Small intestine (tissue), 7 donors: ENCODE data around the gene AXL. TPM values are rescaled to one million over a fixed set of nuclear protein-coding genes. Genes with fewer than 3 reads are reported as not detected.
A peak's percentile ranks its signal among the peaks of the same experiment; 100 is the strongest.

Source experiments
- DNase-seq, 2 donors: peaks; one replicate each; pipeline versions ENCODE4 v3.0.0 to v3.0.0-alpha.2; 2013
- FAIRE-seq: peaks from 2 replicates; lab custom pipeline; 2012; peaks lifted over from hg19 to GRCh38; lab: Jason Lieb, UNC
- H3K27ac ChIP-seq, 3 donors: one replicate each; pipeline ENCODE4 v1.5.1; 2013; ENCODE audit warnings: low read length in 2 of 3, mild to moderate bottlenecking in 2 of 3, control low read depth in 1 of 3, inconsistent platforms in 1 of 3, low read depth in 1 of 3, moderate library complexity in 1 of 3
- H3K27me3 ChIP-seq, 3 donors: one replicate each; pipeline ENCODE4 v1.6.1; 2013; ENCODE audit warnings: low read length in 3 of 3, inconsistent platforms in 1 of 3; ENCODE audit not compliant: control insufficient read depth in 3 of 3, insufficient read depth in 3 of 3
- H3K36me3 ChIP-seq, 3 donors: one replicate each; pipeline ENCODE4 v1.6.1; 2013; ENCODE audit warnings: low read length in 3 of 3, inconsistent platforms in 1 of 3, low read depth in 1 of 3, mild to moderate bottlenecking in 1 of 3, moderate library complexity in 1 of 3; ENCODE audit not compliant: control insufficient read depth in 3 of 3, insufficient read depth in 2 of 3
- H3K4me1 ChIP-seq, 3 donors: one replicate each; pipeline ENCODE4 v1.6.1; 2013; ENCODE audit warnings: low read length in 2 of 3, inconsistent platforms in 1 of 3, low read depth in 1 of 3, mild to moderate bottlenecking in 1 of 3, moderate library complexity in 1 of 3; ENCODE audit not compliant: control insufficient read depth in 3 of 3, insufficient read depth in 2 of 3
- H3K4me3 ChIP-seq, 3 donors: one replicate each; pipeline ENCODE4 v1.5.1; 2013; ENCODE audit warnings: low read length in 3 of 3, control low read depth in 1 of 3, inconsistent platforms in 1 of 3, low read depth in 1 of 3, mild to moderate bottlenecking in 1 of 3, moderate library complexity in 1 of 3
- H3K9me3 ChIP-seq, 2 donors: one replicate each; pipeline ENCODE4 v1.6.1; 2013; ENCODE audit warnings: low read depth in 1 of 2, low read length in 1 of 2; ENCODE audit not compliant: control insufficient read depth in 2 of 2, insufficient read depth in 1 of 2
- WGBS, 3 donors: extraction: QIAGEN DNeasy Blood & Tissue Kit; methylation state at CpG; one replicate each; pipeline ENCODE4 v1.1.7; 2013; 5-methylcytosine and 5-hydroxymethylcytosine counted together
- polyA plus RNA-seq, 4 donors: library from polyadenylated mRNA; stranded (reverse) in 3 of 4; unstranded in 1 of 4; fragments of 200-250 nt in 3 of 4; fragments of 120-200 nt in 1 of 4; gene quantifications; one replicate each; pipeline versions ENCODE4 v1.2.1 to v1.2.3, GENCODE V29; 2013
- donor health status: healthy with polysubstance abuse.
- donor health status: control.
- donor health status: control.
- donor health status: Bipolar disorder and iron deficiency.
- donor health status: healthy.

Gene AXL
- polyA plus RNA-seq, 4 donors = 0.67 to 13.4 (median 7.1) TPM

DNA sequence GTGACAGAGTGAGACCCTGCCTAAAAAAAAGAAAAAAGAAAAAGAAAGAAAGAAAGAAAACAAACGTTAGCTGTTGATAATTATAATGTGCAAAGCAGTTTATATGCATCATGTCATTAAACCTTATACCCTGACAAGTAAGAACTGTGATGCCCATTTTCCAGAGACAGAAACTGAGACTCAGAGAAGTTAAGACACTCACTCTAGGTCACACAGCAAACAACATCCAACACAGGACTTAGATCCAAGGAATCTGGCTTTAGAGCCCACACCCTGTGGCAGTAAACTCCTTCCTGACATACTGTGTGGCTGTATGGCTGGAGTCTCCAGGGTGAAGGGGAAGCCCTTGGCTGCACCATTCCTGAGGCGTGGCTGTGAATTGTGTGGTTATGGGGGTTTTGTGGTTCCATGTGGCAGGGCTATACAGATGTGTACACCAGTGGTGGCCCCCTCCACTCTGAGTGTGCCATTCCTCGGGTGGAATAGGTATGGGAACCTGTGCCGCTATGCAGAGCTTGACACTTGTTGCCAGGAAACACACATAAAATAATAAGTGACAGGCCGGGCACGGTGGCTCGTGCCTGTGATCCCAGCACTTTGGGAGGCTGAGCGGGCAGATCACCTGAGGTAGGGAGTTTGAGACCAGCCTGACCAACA lies 15.6 kb downstream of the AXL start:
- H3K4me3 ChIP-seq = no peak overlapping the region
- peaks cover 0 to 23% (median 0%) of the 10 kb centered on the region in 3 donors for H3K36me3 ChIP-seq

GRCh38 chr19:41235480-41235879 lies 16.5 kb downstream of the AXL start:
- 69 to 86% (median 70%) methylated on average over 4 of the region's 4 CpGs for WGBS, 3 donors
- no peak for DNase-seq
- Histone ChIP-seq H3K4me1 (no peaks in the 10 kb centered on the region), H3K4me3 (no peak overlapping the region), H3K27ac (no peak overlapping the region), H3K27me3 (no peaks in the 10 kb centered on the region), H3K9me3 (no peaks in the 10 kb centered on the region), H3K36me3 (peaks cover 0 to 23% (median 0%) of the 10 kb centered on the region in 3 donors)
- no peak for FAIRE-seq

More for the DNA sequence above, 15.6 kb downstream of the AXL start:
- FAIRE-seq = no peak
- H3K4me1 ChIP-seq = no peaks in the 10 kb centered on the region
- 76 to 82% (median 79%) methylated on average over 8 of the region's 8 CpGs for WGBS, 3 donors
- no peak overlapping the region for H3K27ac ChIP-seq
- no peaks in the 10 kb centered on the region for H3K27me3 ChIP-seq
- no peaks in the 10 kb centered on the region for H3K9me3 ChIP-seq
- no peak for DNase-seq

DNA sequence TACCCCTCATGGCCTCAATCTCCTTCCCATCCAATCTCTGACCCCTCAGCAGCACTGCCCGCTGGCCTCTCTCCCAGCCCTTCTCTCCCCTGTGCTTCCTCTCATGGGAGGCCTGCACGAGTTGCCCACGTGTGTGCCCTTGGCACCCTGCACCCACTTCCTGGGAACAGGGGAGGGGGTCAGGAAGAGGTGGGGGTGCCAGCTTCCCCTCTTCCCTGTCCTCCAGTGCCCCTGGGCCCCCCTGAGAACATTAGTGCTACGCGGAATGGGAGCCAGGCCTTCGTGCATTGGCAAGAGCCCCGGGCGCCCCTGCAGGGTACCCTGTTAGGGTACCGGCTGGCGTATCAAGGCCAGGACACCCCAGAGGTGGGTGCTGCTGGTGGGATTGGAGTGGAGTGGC lies 19.2 kb downstream of the AXL start:
- Histone ChIP-seq H3K36me3 (peaks cover 0 to 29% (median 4%) of the 10 kb centered on the region in 3 donors), H3K9me3 (no peaks in the 10 kb centered on the region), H3K27ac (no peak overlapping the region), H3K4me3 (no peak overlapping the region), H3K27me3 (no peaks in the 10 kb centered on the region), H3K4me1 (no peaks in the 10 kb centered on the region)
- FAIRE-seq = no peak
- DNase-seq = no peak
- 86 to 89% (median 88%) methylated on average over 10 of the region's 10 CpGs for WGBS, 3 donors

- Histone ChIP-seq H3K27ac (no peak overlapping the region), H3K27me3 (no peaks in the 10 kb centered on the region), H3K4me3 (no peak overlapping the region), H3K9me3 (no peaks in the 10 kb centered on the region), H3K4me1 (no peaks in the 10 kb centered on the region), H3K36me3 (peaks cover 0 to 28% (median 4%) of the 10 kb centered on the region in 3 donors)
- FAIRE-seq = no peak
- 24 to 61% (median 51%) methylated on average over 9 of the region's 9 CpGs for WGBS, 3 donors
- DNase-seq = peak in 1 of 2 donors; percentile 17
Observed at GRCh38 chr19:41239363-41239762, 20.3 kb downstream of the AXL start.

DNA sequence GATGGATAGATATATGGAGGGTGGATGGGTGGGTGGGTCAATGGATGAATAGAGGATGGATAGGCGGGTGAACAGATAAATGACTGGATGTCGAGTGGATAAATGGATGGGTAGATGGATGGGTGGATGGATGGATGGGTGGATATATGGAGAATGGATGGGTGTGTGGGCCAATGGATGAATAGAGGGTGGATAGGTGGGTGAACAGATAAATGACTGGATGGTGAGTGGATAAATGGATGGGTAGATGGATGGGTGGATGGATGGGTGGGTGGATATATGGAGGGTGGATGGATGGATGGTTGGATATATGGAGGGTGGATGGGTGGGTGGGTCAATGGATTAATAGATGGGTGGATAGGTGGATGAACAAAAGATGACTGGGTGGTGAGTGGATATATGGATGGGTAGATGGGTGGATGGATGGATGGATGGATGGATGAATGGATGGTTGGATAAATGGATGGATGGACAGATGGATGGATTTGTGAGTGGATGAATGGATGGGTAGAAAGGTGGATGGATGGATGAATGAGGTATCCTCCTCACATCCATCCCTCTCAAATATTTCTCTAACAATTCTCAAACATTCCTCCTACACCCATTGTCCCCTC lies 21.0 kb downstream of the AXL start:
- FAIRE-seq = no peak
- Histone ChIP-seq H3K4me1 (no peaks in the 10 kb centered on the region), H3K4me3 (no peak overlapping the region), H3K36me3 (peaks cover 0 to 25% (median 4%) of the 10 kb centered on the region in 3 donors), H3K27me3 (no peaks in the 10 kb centered on the region), H3K9me3 (no peaks in the 10 kb centered on the region), H3K27ac (no peak overlapping the region)
- DNase-seq = no peak
- WGBS, 3 donors = 88 to 90% (median 90%) methylated on average over 2 of the region's 2 CpGs

DNA sequence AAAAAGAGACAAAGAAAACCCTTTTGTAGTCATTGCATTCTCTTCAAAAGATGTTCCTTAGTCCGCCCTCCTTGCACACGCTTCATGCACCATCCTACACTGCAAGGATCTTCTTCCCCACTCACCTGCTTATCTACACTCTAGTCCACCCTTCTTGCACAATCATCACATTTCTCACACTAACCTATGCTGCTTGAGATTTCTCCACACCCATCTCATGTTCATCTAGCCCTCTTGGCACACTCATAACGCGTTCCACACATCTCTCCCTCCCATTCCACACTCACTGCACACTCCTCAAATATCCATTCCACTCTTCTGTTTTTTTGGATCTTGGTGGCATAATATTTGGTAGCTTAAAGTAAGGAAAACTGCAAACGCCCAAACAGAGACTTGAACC lies 22.8 kb downstream of the AXL start:
- DNase-seq (no peak), FAIRE-seq (no peak)

GRCh38 chr19:41244117-41244516 lies 25.1 kb downstream of the AXL start:
- peaks cover 0 to 4% of the 10 kb centered on the region in 2 donors for H3K9me3 ChIP-seq
- H3K27ac ChIP-seq = no peak overlapping the region
- 81 to 88% (median 87%) methylated on average over 4 of the region's 4 CpGs for whole genome bisulfite sequencing, 3 donors
- no peak for DNase-seq
- H3K4me3 ChIP-seq = no peak overlapping the region
- FAIRE-seq = no peak
- H3K27me3 ChIP-seq = no peaks in the 10 kb centered on the region
- no peaks in the 10 kb centered on the region for H3K4me1 ChIP-seq
- peaks cover 0 to 33% (median 4%) of the 10 kb centered on the region in 3 donors for H3K36me3 ChIP-seq

More for the DNA sequence above, 22.8 kb downstream of the AXL start:
- no peaks in the 10 kb centered on the region for H3K27me3 ChIP-seq
- H3K27ac ChIP-seq = no peak overlapping the region
- no peak overlapping the region for H3K4me3 ChIP-seq
- 81 to 86% (median 85%) methylated on average over 5 of the region's 5 CpGs for WGBS, 3 donors
- H3K4me1 ChIP-seq = no peaks in the 10 kb centered on the region
- H3K36me3 ChIP-seq = peaks cover 0 to 29% (median 4%) of the 10 kb centered on the region in 3 donors
- no peaks in the 10 kb centered on the region for H3K9me3 ChIP-seq

DNA sequence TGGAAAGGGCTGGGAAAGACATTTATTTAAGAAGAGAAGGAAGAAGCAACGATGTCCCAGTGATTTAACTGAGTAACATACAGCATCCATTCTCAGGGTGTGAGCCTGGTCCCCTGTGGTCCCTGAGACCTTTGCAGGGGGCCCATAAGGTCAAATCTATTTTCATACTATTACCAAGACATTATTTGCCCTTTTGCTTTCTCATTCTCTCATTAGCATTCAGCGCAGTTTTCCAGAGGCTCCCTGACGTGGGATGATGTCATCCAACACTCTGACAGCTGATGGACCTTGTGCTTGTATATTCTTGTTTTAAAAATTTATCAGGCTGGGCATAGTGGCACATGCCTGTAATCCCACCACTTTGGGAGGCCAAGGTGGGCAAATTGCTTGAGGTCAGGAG lies 26.8 kb downstream of the AXL start:
- H3K27me3 ChIP-seq = no peaks in the 10 kb centered on the region
- H3K9me3 ChIP-seq = peaks cover 0 to 4% of the 10 kb centered on the region in 2 donors
- DNase-seq = no peak
- no peak for FAIRE-seq
- H3K27ac ChIP-seq = no peak overlapping the region
- no peak overlapping the region for H3K4me3 ChIP-seq
- WGBS, 3 donors = 81 to 88% (median 81%) methylated on average over 3 of the region's 3 CpGs
- H3K4me1 ChIP-seq = no peaks in the 10 kb centered on the region
- peaks cover 0 to 37% (median 2%) of the 10 kb centered on the region in 3 donors for H3K36me3 ChIP-seq
